IMR-90 (cell line): ENCODE results near the gene SLX4IP. TPM values are rescaled to one million over a fixed set of nuclear protein-coding genes. Genes with fewer than 3 reads are reported as not detected.

Experiments used
- ATAC-seq: fragments of 200-7000 bp; cut with Tn5 transposase; 2 replicates; pipeline ENCODE4 v1.9.1; 2020; ENCODE audit warnings: low read depth, mild to moderate bottlenecking, moderate library complexity
- BruUV-seq: library from RNA; stranded (reverse); fragments of 400-500 nt; replicated peaks from 2 replicates; lab custom pipeline; 2021; lab: Mats Ljungman, UMichigan
- CTCF ChIA-PET: fragments of 300-600 bp; formaldehyde crosslinking; extraction: SDS; loops from one replicate; lab custom pipeline; 2021; ENCODE audit warnings: antibody characterized with exemption; lab: Yijun Ruan, JAX
- POLR2A ChIA-PET: fragments of 300-600 bp; sonication (Branson Sonifier 250); formaldehyde crosslinking; loops from one replicate; lab custom pipeline; 2022; ENCODE audit warnings: antibody characterized with exemption; ENCODE audit not compliant: unreplicated experiment; lab: Charles Lee
- DNase-seq: peaks from one replicate; pipeline ENCODE4 v3.0.0; 2013
- H2AFZ ChIP-seq: replicated peaks from 2 replicates; pipeline ENCODE3; 2013; ENCODE audit warnings: low read length, mild to moderate bottlenecking; ENCODE audit not compliant: poor library complexity
- H2AK5ac ChIP-seq: 2 replicates; pipeline ENCODE4 v1.6.1; 2013; ENCODE audit warnings: low read depth, low read length, inconsistent platforms
- H2AK9ac ChIP-seq: replicated peaks from 2 replicates; pipeline ENCODE3; 2013; ENCODE audit warnings: mild to moderate bottlenecking, low read depth, low read length, moderate library complexity; ENCODE audit not compliant: poor library complexity
- H2BK120ac ChIP-seq: 2 replicates; pipeline ENCODE4 v1.6.1; 2013; ENCODE audit warnings: low read depth, low read length, inconsistent platforms
- H2BK15ac ChIP-seq: 3 replicates; pipeline ENCODE4 v1.6.1; 2013; ENCODE audit warnings: low read depth, low read length, inconsistent platforms
- H2BK20ac ChIP-seq: 2 replicates; pipeline ENCODE4 v1.6.1; 2013; ENCODE audit warnings: low read depth, mild to moderate bottlenecking, inconsistent platforms, low read length, moderate library complexity
- H2BK5ac ChIP-seq: 2 replicates; pipeline ENCODE4 v1.6.1; 2013; ENCODE audit warnings: mild to moderate bottlenecking, low read depth, low read length, inconsistent platforms; ENCODE audit not compliant: poor library complexity, severe bottlenecking
- H3K14ac ChIP-seq: replicated peaks from 2 replicates; pipeline ENCODE4 v1.6.1; 2013; ENCODE audit warnings: low read depth, low read length, inconsistent platforms
- H3K18ac ChIP-seq: 2 replicates; pipeline ENCODE4 v1.6.1; 2013; ENCODE audit warnings: low read depth, low read length, control low read depth
- H3K23ac ChIP-seq: 2 replicates; pipeline ENCODE4 v1.6.1; 2013; ENCODE audit warnings: low read depth, low read length, inconsistent platforms
- H3K27ac ChIP-seq: 2 replicates; pipeline ENCODE4 v1.5.1; 2013; ENCODE audit warnings: mild to moderate bottlenecking, control low read depth, low read length; ENCODE audit not compliant: insufficient read depth
- H3K27me3 ChIP-seq: 2 replicates; pipeline ENCODE4 v1.6.1; 2013; ENCODE audit warnings: low read length; ENCODE audit not compliant: control insufficient read depth, insufficient read depth
- H3K36me3 ChIP-seq: 2 replicates; pipeline ENCODE4 v1.6.1; 2013; ENCODE audit warnings: low read length, mixed read lengths; ENCODE audit not compliant: control insufficient read depth, insufficient read depth
- H3K4ac ChIP-seq: 2 replicates; pipeline ENCODE4 v1.6.1; 2013; ENCODE audit warnings: low read depth, low read length, inconsistent platforms
- H3K4me1 ChIP-seq: 2 replicates; pipeline ENCODE4 v1.6.1; 2013; ENCODE audit warnings: low read length, mixed read lengths; ENCODE audit not compliant: control insufficient read depth, insufficient read depth
- H3K4me2 ChIP-seq: 2 replicates; pipeline ENCODE4 v1.6.1; 2013; ENCODE audit warnings: low read depth, mild to moderate bottlenecking, control low read depth, low read length, moderate library complexity
- H3K4me3 ChIP-seq: 2 replicates; pipeline ENCODE4 v1.5.1; 2013; ENCODE audit warnings: low read depth, mild to moderate bottlenecking, control low read depth, low read length, moderate library complexity; ENCODE audit not compliant: insufficient read depth
- H3K56ac ChIP-seq: 2 replicates; pipeline ENCODE4 v1.6.1; 2013; ENCODE audit warnings: low read length, inconsistent platforms; ENCODE audit not compliant: insufficient read depth; ENCODE audit errors: extremely low read depth
- H3K79me1 ChIP-seq, 2 experiments: 2 replicates each; pipeline ENCODE4 v1.6.1; 2013; ENCODE audit warnings: low read length in 2 of 2, inconsistent platforms in 1 of 2, low read depth in 1 of 2
- H3K9ac ChIP-seq: 2 replicates; pipeline ENCODE4 v1.6.1; 2013; ENCODE audit warnings: low read depth, low read length, control low read depth
- H3K9me1 ChIP-seq: 2 replicates; pipeline ENCODE4 v1.6.1; 2013; ENCODE audit warnings: low read length, inconsistent platforms; ENCODE audit not compliant: insufficient read depth
- H3K9me3 ChIP-seq: 2 replicates; pipeline ENCODE4 v1.6.1; 2013; ENCODE audit warnings: low read length; ENCODE audit not compliant: control insufficient read depth, insufficient read depth
- H4K20me1 ChIP-seq: 2 replicates; pipeline ENCODE4 v1.6.1; 2013; ENCODE audit warnings: low read length, inconsistent platforms; ENCODE audit not compliant: insufficient read depth
- H4K5ac ChIP-seq: 2 replicates; pipeline ENCODE4 v1.6.1; 2013; ENCODE audit warnings: mild to moderate bottlenecking, low read depth, low read length, control low read depth
- H4K8ac ChIP-seq, 2 experiments: 2 replicates each; pipeline ENCODE4 v1.6.1; 2013; ENCODE audit warnings: low read depth in 2 of 2, low read length in 2 of 2, control low read depth in 1 of 2, inconsistent platforms in 1 of 2
- H4K91ac ChIP-seq: 2 replicates; pipeline ENCODE4 v1.6.1; 2013; ENCODE audit warnings: low read depth, low read length, inconsistent platforms; ENCODE audit not compliant: insufficient read depth
- CEBPB ChIP-seq: IDR thresholded peaks from 2 replicates; pipeline ENCODE4 v1.6.1; 2012; ENCODE audit warnings: low read depth, low read length, improper control_type of control experiment
- CHD1 ChIP-seq: IDR thresholded peaks from 2 replicates; pipeline ENCODE4 v1.6.1; 2012; ENCODE audit warnings: low read depth, low read length, improper control_type of control experiment
- MXI1 ChIP-seq: IDR thresholded peaks from 2 replicates; pipeline ENCODE4 v1.6.1; 2012; ENCODE audit warnings: low read depth, mild to moderate bottlenecking, low read length, moderate library complexity, borderline replicate concordance
- NFE2L2 ChIP-seq: fragments of 150-350 bp; IDR thresholded peaks from 2 replicates; pipeline ENCODE4 v1.6.1; 2016; ENCODE audit warnings: low read depth, mild to moderate bottlenecking, low read length
- RAD21 ChIP-seq: IDR thresholded peaks from 2 replicates; pipeline ENCODE4 v1.6.1; 2012; ENCODE audit warnings: low read length, improper control_type of control experiment
- SMC3 ChIP-seq: fragments of 150-350 bp; IDR thresholded peaks from 2 replicates; pipeline ENCODE4 v1.6.1; 2016; ENCODE audit warnings: low read depth, mild to moderate bottlenecking, antibody characterized with exemption, low read length, moderate library complexity
- WGBS, 2 experiments: methylation state at CpG; one replicate each; pipeline versions ENCODE4 v1.1.5 to v1.1.7; 2013; ENCODE audit warnings: missing lambda C conversion rate in 2 of 2; ENCODE audit not compliant: insufficient read length in 1 of 2; ENCODE audit errors: extremely low coverage in 2 of 2; 5-methylcytosine and 5-hydroxymethylcytosine counted together
- dilution Hi-C: fragments of 300-500 bp; cut with HindIII; formaldehyde crosslinking; loops from one replicate; pipeline ENCODE4 v1.14.3; 2018; ENCODE audit warnings: low sequenced_read_pairs; ENCODE audit not compliant: unreplicated experiment
- in situ Hi-C: fragments of 300-500 bp; cut with MboI; formaldehyde crosslinking; loops from 3 replicates; pipeline ENCODE4 v1.14.3; 2019; ENCODE audit warnings: low sequenced_read_pairs, inconsistent platforms, mixed read lengths
- intact Hi-C: fragments of 100-400 bp; cut with micrococcal nuclease; formaldehyde crosslinking; loops from 2 replicates; pipeline ENCODE4 v1.10.0; 2022
- polyA plus RNA-seq, 3 experiments: library from polyadenylated mRNA; depleted of rRNA; stranded (reverse); fragments of >200 nt; gene quantifications; 2 replicates each; pipeline ENCODE4 v1.2.3, GENCODE V29; 2012; ENCODE audit warnings: low replicate concordance in 1 of 3
- total RNA-seq: library from RNA; depleted of rRNA; stranded (reverse); fragments of >200 nt; gene quantifications from 2 replicates; pipeline ENCODE4 v1.2.3, GENCODE V29; 2012

The SLX4IP gene
- total and polyA plus RNA-seq, 2 of the 4 experiments (the other 2 are of a cell fraction) = 1.3 to 5.9 TPM

GRCh38 chr20:10430704-10431103 lies 4.4 kb upstream of the SLX4IP start:
- Histone ChIP-seq H4K20me1 (peaks cover 8% of the 10 kb centered on the region; the same call in 1 of the 2 replicates), H3K27me3 (no peaks in the 10 kb centered on the region), H3K18ac (no peak overlapping the region), H2BK5ac (no peak overlapping the region), H3K9me3 (no peaks in the 10 kb centered on the region), H3K4me2 (no peak overlapping the region), H2AK5ac (no peak overlapping the region), H4K91ac (no peak overlapping the region), H4K8ac (no peak overlapping the region), H3K4ac (no peak overlapping the region), H3K9me1 (no peaks in the 10 kb centered on the region; the same call in 1 of the 2 replicates), H3K56ac (no peak overlapping the region), H2AK9ac (no peak overlapping the region), H4K5ac (no peak overlapping the region), H3K36me3 (no peaks in the 10 kb centered on the region), H2BK120ac (no peak overlapping the region), H3K4me3 (no peak overlapping the region), H2AFZ (no peak overlapping the region), H3K27ac (no peak overlapping the region), H3K9ac (no peak overlapping the region), H2BK15ac (no peak overlapping the region), H3K79me1 (peaks cover 35 to 73% of the 10 kb centered on the region in 2 experiments), H3K4me1 (peaks cover 2% of the 10 kb centered on the region; the same call in 1 of the 2 replicates), H3K23ac (no peak overlapping the region), H3K14ac (no peak overlapping the region), H2BK20ac (no peak overlapping the region)
- no TSS peak for BruUV-seq
- DNase-seq = no peak
- WGBS, 2 experiments = no CpG with 5 or more reads among the region's 5 CpGs
- ChIA-PET POLR2A (no interaction called here), CTCF (interaction anchor here (1.7 kb wide), 1 partner anchor 452 kb away, joined by 6 read pairs; no protein-coding TSS in a partner anchor)
- in situ Hi-C loops = no loop called here
- dilution Hi-C loops = no loop called here
- intact Hi-C loops = loop anchor here (10.0 kb wide), 1 partner anchor 1114 kb away; no protein-coding TSS in a partner anchor
- ATAC-seq = no peak
- TF ChIP-seq CEBPB (no peak), CHD1 (no peak), RAD21 (no peak), SMC3 (no peak), MXI1 (no peak), NFE2L2 (no peak)
